Inflammatory macrophage (primary cell): Measurements from ENCODE around the gene UBE2I.

Experiments
- DNase-seq, 2 donors: peaks; one replicate each; pipeline ENCODE4 v3.0.0-alpha.2; 2020 to 2022

Gene UBE2I

GRCh38 chr16:1364510-1364909 is 55.1 kb downstream of the UBE2I start:
- DNase-seq, result no peak

DNA sequence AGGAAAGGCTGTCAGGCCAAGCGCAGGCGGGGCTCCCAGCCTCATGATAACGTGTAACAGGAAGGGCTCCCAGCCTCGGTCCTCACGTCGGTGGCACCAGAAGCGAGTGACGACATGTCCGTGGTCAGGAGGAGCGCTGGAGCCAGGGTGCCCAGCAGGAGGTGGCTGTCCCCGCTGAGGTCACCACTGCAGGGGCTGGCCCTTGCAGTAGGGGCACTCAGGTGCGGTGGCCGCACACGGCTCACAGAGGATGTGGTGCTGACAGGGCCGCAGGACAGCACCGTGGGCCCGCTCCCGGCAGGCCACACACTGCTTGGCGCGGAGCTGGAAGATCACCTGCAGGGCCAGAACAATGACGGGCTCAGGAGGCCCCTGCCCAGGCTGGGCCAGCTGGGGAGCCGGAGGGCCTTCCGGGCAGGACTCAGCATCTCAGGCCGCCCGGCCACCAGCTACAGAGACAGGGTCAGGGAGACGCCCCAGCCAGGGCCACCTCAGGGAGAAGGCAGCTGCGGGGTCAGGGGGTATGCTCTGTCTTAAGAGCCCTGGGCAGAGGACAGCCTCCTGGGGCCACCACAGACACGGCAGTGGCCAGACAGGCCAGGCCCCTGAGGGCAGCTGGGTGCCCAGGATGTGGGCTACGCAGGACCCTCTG is 56.8 kb downstream of the UBE2I start:
- no peak for DNase-seq

- DNase-seq, result no peak
These were observed 57.4 kb downstream of the UBE2I start for GRCh38 chr16:1366712-1367299.

DNA sequence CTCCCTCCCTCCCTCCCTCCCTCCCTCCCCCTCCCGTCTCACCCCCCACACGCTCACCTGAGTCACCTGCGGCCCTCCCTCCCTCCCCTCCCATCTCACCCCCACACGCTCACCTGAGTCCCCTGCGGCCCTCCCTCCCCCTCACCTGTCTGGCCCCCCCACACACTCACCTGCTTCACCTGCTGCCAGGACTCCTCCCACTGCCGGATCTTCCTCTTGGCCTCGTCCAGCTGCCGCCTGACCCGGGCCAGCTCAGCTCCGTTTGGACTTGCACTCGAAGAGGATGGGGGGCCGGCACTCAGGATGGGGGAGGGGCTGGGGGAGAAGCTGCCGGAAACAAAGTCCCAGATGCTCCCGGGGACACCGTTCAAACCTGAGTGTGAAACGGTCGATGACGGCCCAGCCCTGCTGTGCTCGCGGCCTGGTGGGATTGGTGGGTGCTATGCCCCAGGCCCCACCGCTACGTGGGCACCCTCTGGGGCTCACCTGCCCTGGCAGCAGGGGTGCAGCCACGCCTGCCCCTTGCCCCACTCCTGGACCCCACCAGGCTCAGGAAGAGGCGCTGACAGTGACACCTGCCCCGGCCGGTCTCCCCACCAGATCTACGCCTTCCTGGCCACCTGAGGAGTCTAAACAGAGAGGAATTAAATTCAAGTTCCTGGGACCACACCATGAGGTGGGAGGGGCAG is 58.2 kb downstream of the UBE2I start:
- DNase-seq, result no peak

DNA sequence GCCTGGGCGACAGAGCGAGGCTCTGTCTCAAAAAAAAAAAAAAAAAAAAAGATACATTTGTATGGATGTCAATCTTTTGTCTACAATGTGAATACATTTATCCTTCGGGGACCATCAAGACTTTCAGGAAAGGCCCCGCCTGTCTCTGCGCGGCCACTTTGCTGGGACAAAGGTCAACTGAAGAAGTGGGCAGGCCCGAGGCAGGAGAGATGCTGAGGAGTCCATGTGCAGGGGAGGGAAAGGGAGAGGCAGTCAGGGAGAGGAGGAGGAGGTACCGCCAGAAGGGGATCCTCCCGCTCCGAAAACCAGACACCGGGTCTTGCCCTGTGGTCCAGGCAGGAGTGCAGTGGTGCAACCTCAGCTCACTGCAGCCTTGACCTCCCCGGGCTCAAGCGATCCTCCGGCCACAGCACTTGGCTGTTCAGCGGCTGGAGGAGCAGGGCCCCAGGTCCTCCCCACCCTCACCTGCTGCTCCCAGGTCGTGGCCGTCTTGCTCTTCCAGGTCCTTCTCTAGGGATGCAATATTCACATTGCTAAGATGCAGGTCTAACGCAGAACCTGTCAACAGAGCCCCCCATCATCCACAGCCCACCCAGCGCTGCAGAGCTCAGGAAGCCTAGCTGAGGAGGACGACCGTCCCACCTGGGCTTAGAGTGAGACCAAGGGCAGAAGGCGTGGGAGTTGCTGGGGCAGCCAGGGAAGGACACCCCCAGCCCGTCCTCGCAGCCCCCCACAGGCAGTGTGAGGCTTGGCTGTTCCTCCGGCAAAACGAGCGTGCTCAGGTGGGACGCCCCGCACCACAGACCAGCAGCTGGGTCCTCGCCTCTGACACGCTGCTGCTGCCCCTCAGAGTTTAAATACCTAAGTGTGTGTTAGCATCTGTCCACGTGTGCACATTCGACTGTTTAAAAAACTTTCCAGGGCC is 61.9 kb downstream of the UBE2I start:
- no peak for DNase-seq

DNA sequence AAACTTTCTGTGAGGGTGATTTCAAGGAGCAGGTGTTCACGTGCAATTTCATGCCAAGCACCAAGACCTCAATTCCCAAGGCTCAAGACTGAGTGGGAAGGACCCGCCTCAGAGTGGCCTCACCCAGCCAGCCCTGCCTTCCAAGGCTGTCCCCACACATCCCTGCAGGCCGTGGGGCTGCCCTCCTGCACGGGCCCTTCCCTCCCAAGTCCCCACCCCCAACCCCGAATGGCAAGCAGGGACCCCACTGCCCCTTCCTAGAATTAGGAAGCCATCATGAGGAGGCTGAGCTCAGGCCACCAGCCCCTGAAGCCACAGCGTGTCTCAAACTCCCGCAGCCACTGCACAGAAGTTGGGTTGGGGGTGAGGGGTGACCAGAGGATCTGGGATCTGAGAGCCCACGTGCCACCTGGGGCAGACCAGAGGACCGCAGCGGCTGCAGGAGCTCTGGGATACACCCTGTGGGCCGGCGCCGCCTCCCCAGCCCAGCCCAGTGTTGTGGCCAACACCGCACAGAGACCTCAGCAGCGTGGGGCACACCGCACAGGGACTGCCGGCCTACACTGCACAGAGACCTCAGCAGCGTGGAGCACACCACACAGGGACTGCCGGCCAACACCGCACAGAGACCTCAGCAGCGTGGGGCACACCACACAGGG is 63.0 kb downstream of the UBE2I start:
- no peak for DNase-seq

GRCh38 chr16:1374418-1375297 is 65.2 kb downstream of the UBE2I start:
- DNase-seq, result no peak

DNA sequence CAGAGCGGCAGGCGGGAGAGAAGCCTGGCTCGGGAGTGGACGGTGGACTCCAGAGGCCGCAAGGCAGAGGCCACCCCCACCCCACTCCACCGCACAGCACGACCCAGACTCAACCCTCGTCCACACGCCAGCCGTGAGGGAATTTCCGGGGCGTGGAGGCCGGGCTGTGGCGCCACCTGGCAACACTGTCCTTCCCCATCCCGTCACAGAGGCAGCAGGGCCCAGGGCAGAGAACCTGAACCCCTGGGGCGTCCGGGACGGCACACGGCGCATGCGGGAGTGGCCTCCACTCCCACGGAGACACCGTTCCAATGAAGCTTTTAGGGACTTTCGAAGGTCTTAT is 65.8 kb downstream of the UBE2I start:
- DNase-seq, result no peak

DNA sequence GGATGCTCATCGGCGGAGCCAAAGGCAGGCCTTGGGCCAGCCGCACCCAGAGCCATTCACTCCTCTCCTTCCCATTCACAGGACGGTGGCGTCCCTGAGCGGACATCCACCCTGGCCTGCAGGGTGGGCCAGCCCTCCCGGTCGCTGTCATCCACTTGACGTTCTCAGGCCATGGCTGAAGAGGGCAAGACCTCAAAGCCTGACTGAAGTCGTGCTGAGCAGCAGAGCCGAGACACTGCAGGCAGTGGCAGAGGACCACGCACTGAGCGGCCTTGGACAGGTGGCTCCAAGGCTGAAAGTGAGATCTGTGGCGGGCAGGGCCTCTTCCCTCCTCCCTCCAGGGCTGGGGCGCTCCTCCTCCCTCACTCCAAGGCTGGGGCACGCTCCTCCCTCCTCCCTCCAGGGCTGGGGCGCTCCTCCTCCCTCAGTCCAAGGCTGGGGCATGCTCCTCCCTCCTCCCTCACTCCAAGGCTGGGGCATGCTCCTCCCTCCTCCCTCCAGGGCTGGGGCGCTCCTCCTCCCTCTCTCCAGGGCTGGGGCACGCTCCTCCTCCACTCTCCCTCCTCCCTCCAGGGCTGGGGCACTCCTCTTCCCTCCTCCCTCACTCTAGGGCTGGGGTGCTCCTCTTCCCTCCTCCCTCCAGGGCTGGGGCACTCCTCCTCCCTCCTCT is 66.4 kb downstream of the UBE2I start:
- no peak for DNase-seq
